ENCODE data around the gene PDE9A. TPM values are rescaled to one million over a fixed set of nuclear protein-coding genes. Genes with fewer than 3 reads are reported as not detected.
"Not testable (repeated sequence)": the region's sequence is repeated elsewhere in the genome, so short reads cannot be mapped to it uniquely, and the experiment has no call there.

PDE9A gene
- total RNA-seq, 1 donor from 2014 or later: 3.3 TPM

GRCh38 chr21:42695697-42696380 lies 42.4 kb downstream of the PDE9A start:
- DNase-seq (no peak), ATAC-seq (ENCODE audit: poor library complexity) (peak; percentile 53)
- intact Hi-C loops (cut with DNase I): no loop called here

DNA sequence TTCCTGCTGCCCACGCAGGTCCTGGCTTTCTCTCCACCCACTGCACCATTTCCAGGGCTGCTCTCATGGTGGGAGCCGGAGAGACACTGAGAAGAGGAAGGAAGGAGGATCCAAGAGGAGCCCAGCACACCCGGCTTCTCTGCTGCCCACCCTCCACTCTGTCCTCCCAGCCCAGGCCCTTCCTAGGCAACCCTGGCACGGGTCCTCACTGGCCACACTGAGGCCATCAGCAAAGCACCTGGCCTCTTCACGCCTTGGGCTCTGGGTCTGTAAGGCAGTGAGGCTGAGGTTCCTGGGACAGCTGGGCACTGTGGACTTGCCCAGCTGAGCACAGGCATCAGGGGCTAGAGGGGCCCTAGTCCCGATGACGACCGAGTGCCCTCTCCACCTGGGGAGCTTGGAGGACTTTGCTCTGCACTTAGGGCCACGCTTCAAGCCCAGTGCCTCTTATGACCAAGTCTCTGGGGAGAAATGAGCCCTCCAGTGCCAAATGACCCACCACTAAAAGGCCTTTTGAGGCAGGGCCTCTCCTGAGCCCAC lies 43.1 kb downstream of the PDE9A start:
- DNase-seq: no peak
- no peak for ATAC-seq (ENCODE audit: poor library complexity)
- intact Hi-C loops (cut with DNase I): no loop called here

- ATAC-seq (ENCODE audit: poor library complexity) (no peak), DNase-seq (no peak)
- intact Hi-C loops (cut with DNase I): no loop called here
Measured at GRCh38 chr21:42698733-42699132, 45.3 kb downstream of the PDE9A start.

- intact Hi-C loops (cut with DNase I): no loop called here
Measured at GRCh38 chr21:42699196-42699595, 45.8 kb downstream of the PDE9A start.

GRCh38 chr21:42701706-42702456 lies 48.5 kb downstream of the PDE9A start:
- no peak for DNase-seq
- intact Hi-C loops (cut with DNase I): no loop called here
- ATAC-seq (ENCODE audit: poor library complexity): no peak

More at GRCh38 chr21:42699196-42699595, 45.8 kb downstream of the PDE9A start:
- DNase-seq (no peak), ATAC-seq (ENCODE audit: poor library complexity) (no peak)

- ATAC-seq (ENCODE audit: poor library complexity): no peak
- no peak for DNase-seq
Measured at GRCh38 chr21:42702720-42703119, 49.3 kb downstream of the PDE9A start.

GRCh38 chr21:42703136-42703908 lies 49.9 kb downstream of the PDE9A start:
- intact Hi-C loops (cut with DNase I): no loop called here
- DNase-seq (no peak), ATAC-seq (ENCODE audit: poor library complexity) (no peak)

More at GRCh38 chr21:42702720-42703119, 49.3 kb downstream of the PDE9A start:
- intact Hi-C loops (cut with DNase I): no loop called here

DNA sequence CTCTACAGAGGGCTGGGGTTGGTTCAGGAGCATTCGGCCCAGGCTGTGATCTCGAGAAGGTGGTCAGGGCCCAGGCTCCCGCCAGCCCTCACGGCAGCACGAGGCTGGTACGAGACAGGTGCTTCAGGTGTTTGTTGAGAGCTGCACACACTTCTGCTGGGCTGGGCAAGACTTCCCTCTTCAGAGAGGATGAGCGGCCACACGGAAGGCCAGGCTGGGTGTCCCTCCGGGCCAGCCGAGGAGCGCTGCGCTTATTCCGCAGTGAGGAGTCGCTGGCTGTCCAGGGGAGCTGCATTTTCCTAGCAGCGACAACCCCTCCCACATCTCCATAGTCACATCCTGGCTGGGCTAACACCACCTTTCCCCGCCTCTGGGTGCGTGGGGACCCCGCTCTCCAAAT lies 50.5 kb downstream of the PDE9A start:
- DNase-seq (no peak), ATAC-seq (ENCODE audit: poor library complexity) (no peak)
- intact Hi-C loops (cut with DNase I): no loop called here

DNA sequence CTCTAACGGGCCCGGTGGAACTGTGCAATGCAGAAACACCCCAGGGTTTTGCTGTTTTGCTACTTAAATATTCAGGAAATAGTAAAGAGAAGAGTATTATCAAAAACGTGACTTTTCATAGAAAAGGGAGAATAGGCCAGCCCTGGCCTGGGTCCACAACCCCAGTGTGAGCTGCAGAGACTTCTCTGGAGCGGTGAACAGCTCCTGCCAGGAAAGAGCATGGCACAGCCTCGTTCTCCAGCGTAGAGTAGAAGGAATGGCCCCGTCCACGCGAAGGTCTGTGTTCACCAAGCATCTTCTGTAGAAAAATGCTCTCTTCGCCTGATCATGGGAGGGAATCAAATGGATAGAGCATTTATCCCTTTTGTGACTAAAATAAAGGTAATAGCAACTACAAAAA lies 51.4 kb downstream of the PDE9A start:
- no peak for DNase-seq
- intact Hi-C loops (cut with DNase I): no loop called here
- ATAC-seq (ENCODE audit: poor library complexity): no peak

- intact Hi-C loops (cut with DNase I): no loop called here
- ATAC-seq (ENCODE audit: poor library complexity) (no peak), DNase-seq (no peak)
Measured at GRCh38 chr21:42705346-42705745, 51.9 kb downstream of the PDE9A start.

DNA sequence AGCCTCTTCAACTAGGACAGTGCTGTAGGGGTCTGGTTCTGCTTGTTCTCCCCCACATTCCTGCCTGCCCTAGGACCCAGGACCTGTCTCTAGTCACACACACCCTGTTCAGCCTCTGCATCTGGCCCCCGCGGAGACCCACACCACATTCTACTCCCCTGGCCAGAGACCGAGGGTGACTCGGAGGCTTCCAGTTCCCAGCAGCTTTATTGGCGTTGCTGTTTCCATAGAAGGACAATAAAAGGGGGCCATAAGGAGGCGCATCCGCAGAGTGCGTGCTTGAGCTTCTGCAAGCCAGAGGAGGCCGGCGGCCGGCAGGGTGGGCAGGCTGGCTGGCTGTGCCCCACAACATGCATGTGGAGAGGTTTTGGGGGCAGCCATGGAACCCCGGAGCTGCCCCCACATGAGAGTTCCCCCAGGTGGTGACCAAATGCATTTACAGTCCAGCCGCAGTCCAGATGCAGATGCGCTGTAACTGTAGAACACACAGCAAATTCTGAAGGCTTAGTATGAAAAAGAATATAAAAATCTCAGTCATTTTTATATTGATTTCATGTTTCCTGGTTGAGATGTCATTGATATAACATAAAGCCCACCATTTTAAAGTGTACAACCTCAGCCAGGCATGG lies 52.4 kb downstream of the PDE9A start:
- intact Hi-C loops (cut with DNase I): no loop called here
- no peak for DNase-seq
- ATAC-seq (ENCODE audit: poor library complexity): no peak

- intact Hi-C loops (cut with DNase I): no loop called here
- DNase-seq (no peak), ATAC-seq (ENCODE audit: poor library complexity) (no peak)
Measured at GRCh38 chr21:42706765-42707164, 53.3 kb downstream of the PDE9A start.

DNA sequence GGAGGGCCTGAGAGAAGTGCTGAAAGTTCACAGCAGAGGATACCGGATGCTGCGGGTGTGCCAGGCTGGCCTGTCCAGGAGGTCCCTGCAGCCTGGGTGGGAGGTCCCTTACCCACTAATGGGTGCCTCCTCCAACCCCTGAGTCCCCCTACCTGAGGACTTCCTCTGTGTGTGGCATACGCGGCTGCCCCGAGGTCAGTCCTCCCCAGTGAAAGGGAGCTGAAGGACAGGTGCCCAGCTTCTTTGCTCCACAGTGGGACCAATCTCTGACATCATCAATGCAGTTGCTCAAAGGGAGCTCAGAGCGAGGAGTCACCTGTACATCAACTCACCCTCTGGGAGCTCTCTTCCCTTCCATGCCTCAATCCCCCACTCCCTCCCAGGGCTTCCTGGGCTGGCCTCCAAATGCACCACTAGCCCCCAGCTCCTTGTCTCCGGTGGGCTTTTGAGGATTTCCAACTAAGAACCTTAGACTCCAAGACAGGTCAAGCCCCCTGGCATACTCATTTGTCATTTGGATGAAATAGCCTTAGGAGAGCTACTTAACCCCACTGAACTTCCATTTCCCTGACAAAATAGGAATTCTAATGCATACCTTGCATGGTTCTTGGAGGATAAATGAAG lies 53.9 kb downstream of the PDE9A start:
- no peak for ATAC-seq (ENCODE audit: poor library complexity)
- intact Hi-C loops (cut with DNase I): no loop called here
- DNase-seq: no peak

DNA sequence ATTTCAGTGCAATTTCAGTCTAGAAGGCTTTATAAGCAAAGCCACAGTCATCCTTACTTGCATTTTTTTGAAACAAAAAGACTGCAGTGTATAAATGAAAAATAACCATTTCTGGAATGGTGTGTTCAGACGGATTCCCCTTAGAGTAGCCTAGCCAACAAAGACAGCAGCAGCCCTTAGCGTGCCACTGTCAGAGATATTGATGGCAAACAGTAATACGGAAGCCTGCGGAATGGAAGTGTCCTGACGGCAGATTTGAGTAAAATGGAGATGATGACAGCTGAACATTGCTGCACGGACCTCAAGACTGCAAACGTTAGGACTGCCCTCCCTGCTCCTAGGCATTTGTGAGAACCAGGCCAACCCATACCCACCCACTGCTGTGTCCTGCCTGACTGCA lies 54.7 kb downstream of the PDE9A start:
- DNase-seq (no peak), ATAC-seq (ENCODE audit: poor library complexity) (no peak)
- intact Hi-C loops (cut with DNase I): no loop called here

DNA sequence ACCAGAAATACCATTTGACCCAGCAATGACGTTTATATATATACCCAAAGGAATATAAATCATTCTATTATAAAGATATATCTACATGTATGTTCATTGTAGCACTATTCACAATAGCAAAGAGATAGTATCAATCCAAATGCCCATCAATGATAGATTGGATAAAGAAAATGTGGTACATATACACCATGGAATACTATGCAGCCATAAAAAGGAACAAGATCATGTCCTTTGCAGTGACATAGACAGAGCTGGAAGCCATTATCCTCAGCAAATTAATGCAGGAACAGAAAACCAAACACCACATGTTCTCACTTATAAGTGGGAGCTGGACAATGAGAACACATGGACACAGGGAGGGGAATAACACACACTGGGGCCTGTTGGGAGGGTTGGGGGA lies 55.5 kb downstream of the PDE9A start:
- DNase-seq; intact Hi-C loops (cut with DNase I); ATAC-seq (ENCODE audit: poor library complexity): not testable (repeated sequence)

DNA sequence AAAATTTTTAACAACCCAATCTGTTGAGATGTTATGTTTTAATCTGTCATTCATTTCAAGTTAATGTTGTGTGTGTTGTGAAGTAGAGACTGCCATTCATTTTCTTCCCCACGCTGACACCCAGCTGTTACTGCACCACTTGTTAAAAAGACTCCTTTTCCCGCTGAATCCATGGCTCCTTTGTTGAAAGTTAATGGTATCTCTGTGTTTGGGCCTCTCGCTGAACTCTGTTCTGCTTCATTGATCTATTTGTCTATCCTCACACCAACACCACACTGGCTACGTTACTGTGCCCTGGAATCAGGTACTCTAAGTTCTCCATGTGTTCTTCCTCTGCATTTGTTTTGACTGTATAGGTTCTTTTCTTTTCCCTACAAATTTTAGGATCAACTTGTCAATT lies 58.2 kb downstream of the PDE9A start:
- intact Hi-C loops (cut with DNase I): no loop called here
- ATAC-seq (ENCODE audit: poor library complexity) (no peak), DNase-seq (no peak)

GRCh38 chr21:42715427-42715826 lies 62.0 kb downstream of the PDE9A start:
- ATAC-seq (ENCODE audit: poor library complexity); DNase-seq; intact Hi-C loops (cut with DNase I): not testable (repeated sequence)

DNA sequence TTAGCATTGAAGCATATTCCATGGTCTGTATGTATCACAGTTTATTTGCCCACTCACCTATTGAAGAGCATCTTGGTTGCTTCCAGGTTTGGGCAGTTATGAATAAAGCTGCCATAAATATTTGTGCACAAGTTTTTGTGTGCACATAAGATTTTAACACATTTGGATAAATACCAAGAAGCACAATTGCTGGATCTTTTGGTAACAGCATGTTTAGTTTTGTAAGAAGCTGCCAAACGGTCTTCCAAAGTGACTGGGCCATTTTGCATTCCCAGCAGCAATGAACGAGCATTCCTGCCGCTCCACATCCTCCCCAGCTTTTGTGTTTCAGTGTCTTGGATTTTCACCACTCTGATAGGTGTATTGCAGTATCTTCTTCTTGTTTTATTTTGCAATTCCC lies 62.7 kb downstream of the PDE9A start:
- DNase-seq (no peak), ATAC-seq (ENCODE audit: poor library complexity) (no peak)
- intact Hi-C loops (cut with DNase I): no loop called here
